ENCODE measurements around the gene PARD3.
"Not testable (repeated sequence)": the region's sequence is repeated elsewhere in the genome, so short reads cannot be mapped to it uniquely, and the experiment has no call there.

The PARD3 gene

GRCh38 chr10:34677132-34677531 lies 138.0 kb downstream of the PARD3 start:
- DNase-seq, result no peak

DNA sequence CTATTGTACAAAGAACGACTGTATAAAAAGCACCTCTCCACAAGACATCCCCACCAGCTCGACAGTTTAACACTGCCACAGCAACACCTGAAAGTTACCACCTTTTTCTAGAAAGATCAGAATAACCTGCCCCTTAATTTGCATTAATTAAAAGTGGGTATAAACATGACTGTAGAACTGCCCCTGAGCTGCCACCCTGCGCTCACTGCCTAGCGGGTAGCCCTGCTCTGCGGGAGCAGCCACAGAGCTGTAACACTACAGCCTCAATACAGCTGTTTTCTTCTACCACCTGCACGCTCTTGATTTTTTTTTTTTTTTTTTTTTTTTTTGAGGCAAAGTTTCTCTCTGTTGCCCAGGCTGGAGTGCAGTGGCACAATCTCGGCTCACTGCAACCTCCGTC lies 140.9 kb downstream of the PARD3 start:
- DNase-seq, result no peak

GRCh38 chr10:34670081-34670480 lies 145.0 kb downstream of the PARD3 start:
- DNase-seq, result peak; percentile 50

DNA sequence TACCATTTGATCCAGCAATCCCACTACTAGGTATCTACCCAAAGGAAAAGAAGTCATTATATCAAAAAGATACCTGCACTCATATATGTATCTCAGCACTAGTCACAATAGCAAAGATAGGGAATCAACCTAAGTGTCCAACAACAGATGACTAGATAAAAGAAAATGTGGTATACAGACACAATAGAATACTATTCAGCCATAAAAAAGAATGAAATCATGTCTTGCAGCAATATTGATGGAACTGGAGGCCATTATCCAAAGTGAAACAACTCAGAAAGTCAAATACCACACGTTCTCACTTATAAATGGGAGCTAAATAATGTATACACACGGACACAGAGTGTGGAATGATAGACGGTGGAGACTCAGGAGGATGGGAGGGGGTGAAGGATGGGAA lies 146.0 kb downstream of the PARD3 start:
- no peak for DNase-seq

DNA sequence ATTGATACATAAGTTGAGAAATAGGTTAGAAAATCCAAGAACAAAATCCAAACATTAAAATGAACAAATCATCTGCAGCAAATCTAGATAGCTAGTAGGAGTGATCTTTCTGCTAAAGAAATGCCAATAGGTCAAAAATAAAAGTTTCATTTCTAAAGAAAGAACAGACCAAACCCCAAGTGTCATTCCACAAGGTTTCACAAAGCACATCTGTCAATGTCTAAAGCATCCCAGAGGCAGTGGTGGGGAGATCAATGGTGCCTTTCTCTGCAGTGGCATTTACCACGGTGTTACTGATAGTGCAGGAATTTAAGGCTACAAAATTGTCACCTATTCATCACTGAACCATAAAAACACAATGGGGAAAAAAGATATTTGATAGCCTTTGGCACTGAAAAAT lies 147.9 kb downstream of the PARD3 start:
- no peak for DNase-seq

DNA sequence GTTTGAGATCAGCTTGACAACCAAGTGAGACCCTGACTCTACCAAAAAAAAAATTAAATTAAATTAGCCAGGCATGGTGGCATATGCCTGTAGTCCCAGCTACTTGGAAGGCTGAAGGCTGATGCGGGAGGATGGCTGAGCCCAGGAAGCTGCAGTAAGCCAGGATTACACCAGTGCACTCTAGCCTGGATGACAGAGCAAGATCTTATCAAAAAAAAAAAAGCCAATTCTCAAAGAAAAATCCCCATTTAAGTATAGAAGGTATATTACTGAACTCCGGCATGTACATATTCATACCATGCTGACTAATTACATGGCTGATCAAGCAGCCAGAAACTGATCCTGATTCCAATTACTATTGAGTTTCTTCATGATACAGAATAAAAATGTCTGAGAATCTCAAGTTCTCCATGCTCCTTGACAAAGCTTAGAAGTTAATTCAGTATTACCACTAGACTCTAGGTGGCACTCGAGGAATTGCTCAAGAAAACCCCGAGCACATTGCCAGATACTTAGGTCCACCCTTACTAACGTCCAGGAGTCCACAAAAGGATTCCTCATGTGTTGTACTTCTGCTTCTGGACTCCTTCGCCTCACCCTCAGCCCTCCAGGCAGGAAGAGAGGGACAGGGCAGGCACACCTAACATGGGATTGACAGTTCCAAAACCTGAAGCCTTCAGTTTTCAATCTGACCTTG lies 148.9 kb downstream of the PARD3 start:
- no peak for DNase-seq

DNA sequence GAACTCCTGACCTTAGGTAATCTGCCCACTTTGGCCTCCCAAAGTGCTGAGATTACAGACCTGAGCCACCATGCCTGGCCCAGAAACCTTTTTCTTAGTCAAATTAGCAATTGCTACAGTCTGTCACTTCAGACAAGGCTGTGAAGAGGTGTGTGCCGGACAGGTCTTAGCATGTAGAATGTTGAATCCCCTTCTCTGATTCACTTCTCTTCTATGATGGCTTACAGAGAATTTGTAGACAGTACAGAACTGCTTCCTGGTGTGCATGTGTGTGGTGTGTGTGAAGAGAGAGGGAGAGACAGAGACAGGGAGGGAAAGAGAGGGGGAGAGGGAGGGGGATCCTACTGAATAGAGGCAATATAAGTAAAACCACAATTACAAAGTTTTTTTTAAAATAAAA lies 150.4 kb downstream of the PARD3 start:
- DNase-seq, result no peak

GRCh38 chr10:34661580-34661979 lies 153.5 kb downstream of the PARD3 start:
- no peak for DNase-seq

DNA sequence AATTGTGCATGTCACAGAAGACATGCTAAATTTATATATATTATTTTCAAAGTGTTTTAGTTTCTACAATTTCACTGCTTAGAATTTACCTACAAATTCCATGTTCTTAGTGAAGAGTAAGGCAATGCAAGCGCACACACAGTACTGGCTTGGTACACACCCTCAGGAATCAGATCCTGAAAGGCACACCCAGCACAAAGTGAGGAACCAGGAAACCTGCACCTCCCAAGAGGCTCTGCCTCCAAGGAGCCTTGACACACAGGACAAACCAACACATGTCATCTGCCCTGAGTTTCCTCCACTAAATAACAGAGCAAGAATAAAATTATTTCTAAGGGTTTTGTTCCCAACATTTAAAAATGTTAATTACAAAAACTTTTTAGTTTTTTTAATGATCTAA lies 156.2 kb downstream of the PARD3 start:
- DNase-seq, result no peak

DNA sequence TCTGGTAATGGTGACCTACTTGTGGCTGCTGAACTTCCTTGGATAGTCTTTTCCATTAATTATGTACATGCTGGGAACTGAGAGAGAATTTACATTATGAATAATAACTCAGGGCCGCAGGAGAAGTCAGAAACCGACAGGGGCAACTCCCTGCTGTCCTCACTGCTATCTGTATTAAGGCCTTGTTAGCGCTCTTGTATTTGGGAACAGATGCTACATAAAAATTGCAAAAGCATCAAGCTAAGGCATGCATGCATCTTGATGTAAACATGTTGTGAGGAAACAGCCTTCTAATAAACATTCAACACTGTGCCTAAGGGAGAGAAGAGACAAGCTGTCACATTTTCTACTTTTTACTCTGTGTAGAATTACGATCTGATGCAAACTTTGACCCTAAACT lies 158.4 kb downstream of the PARD3 start:
- no peak for DNase-seq

DNA sequence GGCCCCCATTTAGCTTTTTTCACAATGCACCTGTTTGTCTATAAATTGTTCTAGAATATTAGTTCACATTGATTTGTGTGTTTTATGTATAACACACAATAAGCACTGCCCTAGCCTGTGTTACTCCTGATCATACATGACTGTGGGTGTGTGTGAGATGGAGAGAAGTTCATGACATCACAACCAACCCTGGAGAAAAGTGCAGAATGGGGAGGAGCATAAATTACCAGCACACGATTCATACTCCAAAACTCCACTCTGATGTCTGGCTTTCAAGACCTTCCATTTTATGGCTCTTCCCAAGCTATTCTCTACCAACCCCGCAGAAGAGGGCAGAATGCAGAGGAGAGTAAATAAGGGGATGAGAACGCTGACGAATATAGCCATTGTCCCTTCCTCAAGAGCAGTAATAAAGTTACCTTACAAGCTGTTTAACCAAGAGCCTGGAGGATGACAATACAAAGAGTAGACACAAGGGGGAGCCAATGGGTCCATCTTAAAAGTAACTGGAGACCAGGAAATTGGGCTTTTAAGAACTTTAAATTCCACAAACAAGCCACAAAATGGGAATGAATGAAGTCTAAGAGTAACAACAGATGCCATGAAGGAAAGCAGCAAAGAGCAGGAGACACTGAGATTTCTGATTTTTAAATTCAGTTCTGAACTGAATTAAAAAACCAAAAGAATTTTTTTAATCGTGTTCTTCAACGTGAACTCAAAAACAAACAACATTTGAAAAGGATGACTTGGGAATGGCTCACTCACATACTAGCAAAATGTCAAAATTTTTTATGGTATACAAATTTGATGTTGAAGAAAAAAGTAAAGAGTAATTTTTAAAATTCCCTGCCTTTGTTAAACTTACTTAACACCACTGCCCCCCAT lies 159.6 kb downstream of the PARD3 start:
- no peak for DNase-seq

DNA sequence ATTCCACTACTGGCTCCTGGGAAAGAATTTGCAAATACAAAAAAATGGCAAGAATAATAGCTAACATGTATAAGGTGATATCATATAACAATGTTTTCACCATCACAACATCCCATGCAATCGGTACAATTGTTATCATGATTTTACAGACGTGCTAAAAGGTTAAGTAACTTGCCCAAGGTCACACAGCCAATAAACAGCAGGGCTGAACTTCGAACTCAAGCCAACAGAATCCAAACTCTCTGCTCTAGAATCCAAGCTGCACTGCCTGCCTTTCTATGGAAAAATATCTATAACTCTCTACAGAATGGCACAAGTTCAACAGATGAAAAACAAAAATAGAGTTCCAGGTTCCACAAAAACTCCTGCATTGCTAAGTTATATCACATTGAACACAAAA lies 160.9 kb downstream of the PARD3 start:
- no peak for DNase-seq

DNA sequence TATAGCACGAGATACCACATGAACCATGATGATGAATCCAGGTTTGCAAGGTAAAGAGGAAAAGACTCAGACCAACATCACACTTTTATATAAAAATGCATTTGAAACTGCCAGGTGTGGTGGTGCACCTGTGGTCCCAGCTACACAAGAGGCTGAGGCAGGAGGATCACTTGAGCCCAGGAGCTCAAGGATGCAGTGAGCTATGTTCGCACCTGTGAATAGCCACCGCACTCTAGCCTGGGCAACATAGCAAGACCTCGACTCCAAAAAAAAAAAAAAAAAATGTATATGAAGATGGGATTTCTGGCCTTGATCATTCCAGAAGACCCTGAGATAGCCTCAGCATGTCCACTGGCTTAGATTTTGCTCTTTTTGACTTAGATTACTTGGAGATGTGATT lies 161.6 kb downstream of the PARD3 start:
- no peak for DNase-seq

DNA sequence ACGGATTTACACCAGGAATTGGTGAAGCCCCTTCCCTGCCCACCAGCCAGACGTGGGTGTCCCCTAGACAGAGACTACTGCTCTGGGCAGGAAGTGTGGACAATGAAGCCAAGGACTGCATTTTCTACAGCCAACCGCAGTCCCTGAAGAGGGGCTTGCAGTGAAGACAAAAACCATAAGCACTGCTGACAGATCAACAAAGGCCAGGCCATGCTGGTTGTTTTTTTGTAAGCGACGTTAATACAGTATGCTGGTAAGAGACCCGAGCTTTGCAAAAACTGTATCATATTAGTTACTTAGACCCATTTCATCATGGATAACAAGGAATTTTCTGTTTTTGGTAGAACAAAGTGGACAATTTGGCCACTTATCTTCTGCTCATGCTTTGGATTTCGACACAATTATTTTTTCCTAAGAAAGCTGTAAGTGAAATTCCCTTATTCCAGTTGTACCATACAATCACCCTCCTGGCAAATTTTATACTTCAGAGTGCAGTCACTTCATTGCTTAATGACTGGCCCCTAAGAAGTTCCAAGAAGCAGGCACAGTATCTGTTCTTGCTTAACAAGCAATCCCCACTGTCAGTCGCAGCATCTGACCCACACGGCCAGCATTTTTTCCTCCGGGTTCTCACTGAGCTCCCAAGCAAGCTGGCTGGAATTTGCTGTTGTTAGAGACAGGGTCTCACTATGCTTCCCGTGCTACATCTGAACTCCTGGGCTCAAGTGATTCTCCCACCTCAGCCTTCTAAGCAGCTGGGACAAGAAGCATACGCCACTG lies 163.5 kb downstream of the PARD3 start:
- DNase-seq, result no peak

- DNase-seq, result no peak
Measured at GRCh38 chr10:34650156-34650555, 164.9 kb downstream of the PARD3 start.

DNA sequence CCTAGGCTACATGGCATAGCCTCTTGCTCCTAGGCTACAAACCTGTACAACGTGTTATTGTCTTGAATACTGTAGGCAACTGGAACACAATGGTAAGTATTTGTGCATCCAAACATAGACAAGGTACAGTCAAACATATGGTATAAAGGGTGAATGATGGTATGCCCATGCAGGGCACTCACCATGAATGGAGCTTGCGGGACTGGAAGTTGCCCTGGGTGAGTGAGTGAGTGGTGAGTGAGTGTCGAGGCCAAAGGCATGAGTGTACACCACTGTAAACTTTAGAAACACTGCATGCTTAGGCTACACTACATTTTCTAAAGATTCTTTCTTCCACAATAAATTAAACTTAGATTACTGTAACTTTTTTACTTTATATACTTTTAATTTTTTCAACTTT lies 165.7 kb downstream of the PARD3 start:
- no peak for DNase-seq

DNA sequence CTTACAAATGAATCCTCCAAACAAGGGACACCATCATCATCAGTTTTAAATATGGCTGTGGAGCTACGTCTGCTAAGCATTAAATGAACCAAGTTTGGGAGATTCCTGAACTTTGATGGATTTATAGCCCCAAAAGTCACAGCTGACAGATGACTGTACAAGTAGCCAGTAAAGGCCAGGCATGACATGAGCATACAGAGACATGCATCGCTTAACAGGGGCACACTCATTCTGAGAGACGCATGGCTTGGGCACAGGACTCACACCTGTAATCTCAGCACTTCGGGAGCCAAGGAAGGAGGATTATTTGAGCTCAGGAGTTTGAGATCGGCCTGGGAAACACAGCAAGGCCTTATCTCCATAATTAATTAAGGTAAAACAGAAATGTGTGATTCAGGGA lies 166.2 kb downstream of the PARD3 start:
- no peak for DNase-seq

- DNase-seq, result no peak
Measured at GRCh38 chr10:34647875-34648865, 166.9 kb downstream of the PARD3 start.

- no peak for DNase-seq
Measured at GRCh38 chr10:34647160-34647559, 167.9 kb downstream of the PARD3 start.

- no peak for DNase-seq
Measured at GRCh38 chr10:34646331-34646730, 168.8 kb downstream of the PARD3 start.

- DNase-seq, result not testable (repeated sequence)
Measured at GRCh38 chr10:34644815-34645214, 170.3 kb downstream of the PARD3 start.

- DNase-seq, result no peak
Measured at GRCh38 chr10:34644224-34644623, 170.9 kb downstream of the PARD3 start.

Data from NCI-H2171 (cell line).